Osteoblast (primary cell): Measurements from ENCODE around the gene IGFBP4. TPM values are rescaled to one million over a fixed set of nuclear protein-coding genes. Genes with fewer than 3 reads are reported as not detected.
"Not testable (repeated sequence)": the region's sequence is repeated elsewhere in the genome, so short reads cannot be mapped to it uniquely, and the experiment has no call there.

Experiments used
- DNase-seq: peaks from one replicate; pipeline ENCODE4 v3.0.0; 2011; ENCODE audit warnings: low spot score, mixed read lengths; ENCODE audit not compliant: insufficient read length; ENCODE audit errors: missing footprints
- H2AFZ ChIP-seq: 2 replicates; pipeline ENCODE4 v1.6.0; 2011; ENCODE audit warnings: mild to moderate bottlenecking, low read length
- H3K27ac ChIP-seq: 2 replicates; pipeline ENCODE4 v1.5.1; 2011; ENCODE audit warnings: mild to moderate bottlenecking, low read depth, low read length, moderate library complexity
- H3K27me3 ChIP-seq: 2 replicates; pipeline ENCODE4 v1.6.0; 2012; ENCODE audit warnings: mild to moderate bottlenecking, control low read depth, inconsistent platforms, low read length, moderate library complexity; ENCODE audit not compliant: insufficient read depth
- H3K36me3 ChIP-seq: 2 replicates; pipeline ENCODE4 v1.5.1; 2011; ENCODE audit warnings: mild to moderate bottlenecking, low read length, control low read depth, moderate library complexity; ENCODE audit not compliant: insufficient read depth
- H3K4me1 ChIP-seq: 2 replicates; pipeline ENCODE4 v1.5.1; 2011; ENCODE audit warnings: mild to moderate bottlenecking, low read length, control low read depth, moderate library complexity; ENCODE audit not compliant: insufficient read depth
- H3K4me2 ChIP-seq: 2 replicates; pipeline ENCODE4 v1.6.0; 2011; ENCODE audit warnings: mild to moderate bottlenecking, low read length; ENCODE audit not compliant: insufficient read depth
- H3K4me3 ChIP-seq: fragments of 200-600 bp; sonication (generic); 3 replicates; pipeline ENCODE4 v1.5.1; 2012; ENCODE audit warnings: mild to moderate bottlenecking, low read length, inconsistent platforms; ENCODE audit not compliant: insufficient read depth
- H3K79me2 ChIP-seq: 2 replicates; pipeline ENCODE4 v1.6.0; 2012; ENCODE audit warnings: mild to moderate bottlenecking, low read length, control low read depth, inconsistent platforms; ENCODE audit not compliant: insufficient read depth
- H3K9me3 ChIP-seq: 2 replicates; pipeline ENCODE4 v1.5.1; 2011; ENCODE audit warnings: low read depth, low read length, control low read depth
- H4K20me1 ChIP-seq: 2 replicates; pipeline ENCODE4 v1.6.0; 2012; ENCODE audit warnings: mild to moderate bottlenecking, low read length, control low read depth; ENCODE audit not compliant: insufficient read depth
- CTCF ChIP-seq: IDR thresholded peaks from 2 replicates; pipeline ENCODE4 v1.5.1; 2011; ENCODE audit warnings: mild to moderate bottlenecking, low read depth, low read length, moderate library complexity; ENCODE audit errors: extremely low read depth
- total RNA-seq: library from RNA; depleted of rRNA; stranded (reverse); fragments of >200 nt; gene quantifications from 2 replicates; pipeline ENCODE4 v1.2.3, GENCODE V29; 2012

Gene IGFBP4
- total RNA-seq, 1 donor = 666 TPM

DNA sequence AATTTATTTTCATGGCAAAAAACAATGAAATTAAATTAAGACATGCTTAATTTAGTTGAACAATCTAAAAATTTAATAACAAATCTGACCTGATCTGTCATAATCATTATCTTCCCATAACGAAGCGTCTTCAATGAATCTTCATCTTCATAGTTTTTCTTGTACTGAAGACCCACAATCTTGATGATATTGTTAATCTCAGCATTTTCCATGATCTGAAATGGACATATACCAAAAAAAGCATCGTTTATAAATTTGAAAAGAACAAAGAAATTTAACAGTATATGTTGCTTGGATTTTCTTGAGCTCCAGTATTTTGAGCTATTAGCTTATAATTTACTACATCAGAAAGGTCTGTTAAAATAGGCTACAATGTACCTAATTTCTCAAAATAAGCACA lies 35.8 kb upstream of the IGFBP4 start:
- no peak for DNase-seq
- Histone ChIP-seq H3K27ac (no peak overlapping the region), H3K4me3 (no peak overlapping the region), H3K27me3 (no peaks in the 10 kb centered on the region), H2AFZ (no peak overlapping the region), H3K36me3 (peaks cover 50% of the 10 kb centered on the region), H3K4me2 (no peak overlapping the region), H3K9me3 (no peaks in the 10 kb centered on the region), H3K4me1 (no peaks in the 10 kb centered on the region), H4K20me1 (no peaks in the 10 kb centered on the region), H3K79me2 (peaks cover 28% of the 10 kb centered on the region)
- TF ChIP-seq CTCF = no peak

GRCh38 chr17:40409540-40409939 lies 33.7 kb upstream of the IGFBP4 start:
- not testable (repeated sequence) for H3K4me3 ChIP-seq, H3K4me1 ChIP-seq, H3K9me3 ChIP-seq, DNase-seq, H3K27me3 ChIP-seq, H2AFZ ChIP-seq, H4K20me1 ChIP-seq, H3K4me2 ChIP-seq, H3K27ac ChIP-seq
- peaks cover 38% of the 10 kb centered on the region for H3K36me3 ChIP-seq
- peaks cover 42% of the 10 kb centered on the region for H3K79me2 ChIP-seq

GRCh38 chr17:40410082-40410481 lies 33.2 kb upstream of the IGFBP4 start:
- H3K36me3 ChIP-seq = peaks cover 38% of the 10 kb centered on the region
- H2AFZ ChIP-seq = peak overlapping the region; percentile 74
- H3K79me2 ChIP-seq = peaks cover 42% of the 10 kb centered on the region

GRCh38 chr17:40411821-40412220 lies 31.4 kb upstream of the IGFBP4 start:
- Histone ChIP-seq H3K79me2 (peaks cover 56% of the 10 kb centered on the region), H3K9me3 (no peaks in the 10 kb centered on the region), H3K36me3 (peaks cover 34% of the 10 kb centered on the region), H3K27ac (peak overlapping the region; percentile 36), H3K4me2 (no peak overlapping the region), H3K4me1 (peaks cover 23% of the 10 kb centered on the region), H3K27me3 (no peaks in the 10 kb centered on the region), H4K20me1 (no peaks in the 10 kb centered on the region), H2AFZ (no peak overlapping the region), H3K4me3 (no peak overlapping the region)
- TF ChIP-seq CTCF = no peak
- DNase-seq = no peak

More at GRCh38 chr17:40410082-40410481, 33.2 kb upstream of the IGFBP4 start:
- DNase-seq = no peak
- H3K4me1 ChIP-seq = peaks cover 5% of the 10 kb centered on the region
- H3K4me2 ChIP-seq = no peak overlapping the region
- TF ChIP-seq CTCF = no peak
- H3K4me3 ChIP-seq = no peak overlapping the region
- H3K27me3 ChIP-seq = no peaks in the 10 kb centered on the region
- H3K9me3 ChIP-seq = no peaks in the 10 kb centered on the region
- H4K20me1 ChIP-seq = no peaks in the 10 kb centered on the region
- no peak overlapping the region for H3K27ac ChIP-seq
